GM21619 (cell line): ENCODE results near the gene RXRA.

ENCODE experiments used
- ATAC-seq: cut with Tn5 transposase; IDR thresholded peaks from one replicate; pipeline ENCODE4 v1.9.1; 2021; ENCODE audit not compliant: unreplicated experiment

The RXRA gene

DNA sequence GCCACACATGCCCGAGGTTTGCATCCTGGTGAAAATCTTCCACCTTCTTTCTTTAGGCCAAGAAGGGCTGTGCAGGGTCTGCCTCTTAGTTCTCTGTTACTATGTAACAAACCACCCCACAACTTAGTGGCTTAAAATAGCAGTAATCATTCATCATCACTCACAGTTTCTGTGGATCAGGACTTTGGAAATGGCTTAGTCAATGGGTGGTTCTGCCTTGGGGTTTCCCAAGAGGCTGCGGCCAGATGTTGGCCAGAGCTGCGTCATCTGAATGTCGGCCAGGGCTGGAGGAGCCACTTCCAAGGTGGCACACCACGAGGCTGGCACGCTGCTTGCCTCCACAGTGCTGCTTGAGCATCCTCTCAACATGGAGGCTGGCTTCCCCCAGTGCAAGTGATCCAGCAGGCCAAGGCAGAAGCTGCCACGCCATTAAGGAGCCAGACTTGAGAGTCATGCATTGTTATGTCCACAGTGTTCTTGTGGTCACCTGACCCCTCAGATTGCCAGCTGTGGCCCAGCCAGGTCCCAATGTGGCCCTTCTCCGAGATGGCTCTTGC is 135.2 kb downstream of the RXRA start:
- no peak for ATAC-seq

- ATAC-seq: no peak
Measured at GRCh38 chr9:134462318-134462717, 136.1 kb downstream of the RXRA start.

- ATAC-seq: no peak
Measured at GRCh38 chr9:134463280-134463679, 137.0 kb downstream of the RXRA start.

DNA sequence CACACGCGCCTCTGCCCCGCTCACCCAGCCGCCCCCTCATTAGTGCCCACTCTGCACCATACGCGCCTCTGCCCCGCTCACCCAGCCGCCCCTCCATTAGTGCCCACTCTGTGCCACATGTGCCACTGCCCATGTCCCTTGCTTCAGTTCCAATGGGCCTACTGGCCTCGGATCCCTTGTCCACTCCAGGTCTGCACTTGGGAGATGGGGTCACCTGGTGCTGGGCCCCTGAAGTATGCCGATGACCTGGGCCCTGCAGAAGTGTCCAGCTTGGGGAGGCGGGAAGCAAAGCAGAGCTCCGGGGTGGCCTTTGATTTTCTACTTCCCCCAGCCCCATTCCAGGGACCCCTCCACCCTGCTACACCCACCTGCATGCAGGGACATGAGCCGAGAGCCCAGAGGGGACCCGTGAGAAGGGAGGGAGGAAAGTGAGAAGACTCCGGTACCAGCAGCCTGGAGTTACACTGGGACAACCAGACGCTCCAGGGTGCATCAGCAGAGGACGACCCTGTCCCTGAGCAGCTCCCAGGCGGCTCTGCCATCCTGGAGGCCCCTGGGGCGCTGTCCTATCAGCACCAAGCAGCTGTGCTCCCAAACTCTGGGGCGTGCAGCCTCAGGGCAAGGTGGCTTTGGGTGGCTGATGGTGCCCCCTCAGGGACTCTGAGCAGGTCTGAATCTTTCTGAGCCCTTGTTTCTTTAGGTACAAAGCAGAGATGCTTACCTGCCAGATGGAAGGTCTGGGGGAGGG is 140.8 kb downstream of the RXRA start:
- ATAC-seq: no peak

GRCh38 chr9:134468358-134468757 is 142.1 kb downstream of the RXRA start:
- ATAC-seq: no peak

GRCh38 chr9:134469041-134469875 is 143.0 kb downstream of the RXRA start:
- ATAC-seq: no peak

- no peak for ATAC-seq
Measured at GRCh38 chr9:134472256-134472655, 146.0 kb downstream of the RXRA start.

GRCh38 chr9:134473141-134474054 is 147.1 kb downstream of the RXRA start:
- ATAC-seq: no peak

DNA sequence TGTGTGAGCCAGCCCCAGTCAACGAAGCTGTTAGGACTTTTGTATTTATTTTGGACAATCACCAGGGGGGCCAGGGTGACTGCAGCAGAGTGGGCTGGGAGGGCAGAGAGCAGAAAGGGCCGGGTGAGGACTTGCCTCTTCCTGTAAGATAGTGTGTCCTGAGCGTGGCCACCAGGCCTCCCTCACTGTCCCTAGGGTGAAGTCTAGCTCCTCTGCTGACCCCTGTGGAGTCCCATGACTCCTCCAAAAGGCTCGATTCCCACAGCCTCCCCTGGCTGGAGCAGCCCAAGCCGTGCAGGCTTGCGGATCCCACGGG is 147.8 kb downstream of the RXRA start:
- no peak for ATAC-seq

- ATAC-seq: no peak
Measured at GRCh38 chr9:134475011-134475790, 148.9 kb downstream of the RXRA start.

- ATAC-seq: no peak
Measured at GRCh38 chr9:134476272-134476941, 150.2 kb downstream of the RXRA start.

- ATAC-seq: no peak
Measured at GRCh38 chr9:134476942-134477335, 150.7 kb downstream of the RXRA start.

GRCh38 chr9:134477342-134477925 is 151.2 kb downstream of the RXRA start:
- no peak for ATAC-seq

- ATAC-seq: no peak
Measured at GRCh38 chr9:134477927-134478326, 151.7 kb downstream of the RXRA start.

DNA sequence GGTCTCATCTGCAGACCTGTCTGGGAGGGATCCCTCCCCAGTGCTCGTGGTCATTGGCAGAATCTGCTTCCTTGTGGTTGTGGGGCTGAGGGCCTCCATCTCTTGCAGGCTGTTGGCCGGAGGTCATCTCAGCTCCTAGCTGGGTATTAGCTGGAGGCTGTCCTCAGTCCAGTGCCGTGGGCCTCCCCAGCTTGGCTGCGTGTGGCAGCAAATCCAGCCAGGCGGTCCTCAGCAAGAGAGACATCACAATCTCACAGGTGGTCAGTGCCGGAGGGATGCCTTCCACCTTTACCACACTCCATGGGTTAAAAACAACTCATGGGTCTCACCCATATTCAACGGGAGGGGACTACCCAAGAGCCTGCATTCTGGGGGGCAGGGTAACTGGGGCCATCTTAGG is 155.5 kb downstream of the RXRA start:
- ATAC-seq: no peak

GRCh38 chr9:134482226-134482625 is 156.0 kb downstream of the RXRA start:
- no peak for ATAC-seq

GRCh38 chr9:134483361-134484184 is 157.3 kb downstream of the RXRA start:
- no peak for ATAC-seq

DNA sequence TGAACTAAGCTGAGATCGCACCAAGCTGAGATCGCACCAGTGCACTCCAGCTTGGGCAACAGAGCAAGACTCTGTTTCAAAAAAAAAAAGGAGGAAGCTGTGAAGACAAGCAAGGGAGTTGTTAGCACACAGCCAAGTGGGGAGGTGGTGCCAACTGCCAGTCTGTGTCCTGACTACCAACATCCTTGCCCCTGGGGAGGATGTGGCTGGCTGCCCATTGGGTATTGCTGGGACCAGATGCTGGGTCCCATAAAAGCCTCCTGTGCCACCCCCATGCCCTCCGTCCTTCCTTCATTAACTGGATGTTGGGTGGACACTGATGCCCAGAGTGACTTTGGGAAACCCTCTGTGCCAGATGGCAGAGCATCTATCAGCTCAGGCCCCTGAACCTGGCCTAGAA is 158.2 kb downstream of the RXRA start:
- no peak for ATAC-seq

DNA sequence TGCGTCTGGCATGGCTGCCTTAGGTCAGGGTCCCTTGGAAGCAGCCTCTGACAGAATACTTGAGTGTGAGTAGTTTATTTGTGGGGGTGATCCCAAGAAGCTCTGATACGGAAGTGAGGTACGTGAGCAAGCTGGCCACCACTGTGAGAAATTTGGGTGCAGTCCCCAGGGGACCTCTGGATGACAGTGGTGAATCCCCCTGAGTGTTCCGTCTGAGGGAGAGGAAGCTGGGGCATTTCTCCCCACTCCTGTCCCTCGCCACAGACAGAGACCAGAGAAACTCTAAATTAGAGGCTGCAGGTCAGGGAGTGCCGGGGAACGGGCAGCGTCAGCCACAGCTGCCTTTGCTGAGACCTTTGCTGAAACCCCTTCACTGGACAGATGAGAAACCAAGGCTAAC is 159.4 kb downstream of the RXRA start:
- ATAC-seq: no peak
